CD4-positive, alpha-beta T cell treated with Interleukin-2 at 100 ng/mL for 4 hours (primary cell): ENCODE data around the gene CEBPG.

ENCODE experiments used
- DNase-seq: peaks from one replicate; pipeline ENCODE4 v3.0.0-alpha.2; 2020; ENCODE audit warnings: low spot score

CEBPG gene

GRCh38 chr19:33382006-33382405 is 8.5 kb downstream of the CEBPG start:
- DNase-seq: no peak

- no peak for DNase-seq
These were observed 9.5 kb downstream of the CEBPG start for GRCh38 chr19:33382982-33383381.

GRCh38 chr19:33383720-33384292 is 10.3 kb downstream of the CEBPG start:
- no peak for DNase-seq

GRCh38 chr19:33384983-33385382 is 11.5 kb downstream of the CEBPG start:
- no peak for DNase-seq

- no peak for DNase-seq
These were observed 12.4 kb downstream of the CEBPG start for GRCh38 chr19:33385956-33386355.

- DNase-seq: no peak
These were observed 12.9 kb downstream of the CEBPG start for GRCh38 chr19:33386361-33386858.

- no peak for DNase-seq
These were observed 14.1 kb downstream of the CEBPG start for GRCh38 chr19:33387351-33388230.

GRCh38 chr19:33388231-33388724 is 14.8 kb downstream of the CEBPG start:
- no peak for DNase-seq

- DNase-seq: no peak
These were observed 15.4 kb downstream of the CEBPG start for GRCh38 chr19:33388725-33389420.

- no peak for DNase-seq
These were observed 16.1 kb downstream of the CEBPG start for GRCh38 chr19:33389421-33390100.

GRCh38 chr19:33390101-33390907 is 16.8 kb downstream of the CEBPG start:
- no peak for DNase-seq

- no peak for DNase-seq
These were observed 17.6 kb downstream of the CEBPG start for GRCh38 chr19:33390908-33391630.

GRCh38 chr19:33391631-33392249 is 18.2 kb downstream of the CEBPG start:
- DNase-seq: no peak

GRCh38 chr19:33392341-33393285 is 19.1 kb downstream of the CEBPG start:
- no peak for DNase-seq

GRCh38 chr19:33393286-33394005 is 19.9 kb downstream of the CEBPG start:
- no peak for DNase-seq

- no peak for DNase-seq
These were observed 20.7 kb downstream of the CEBPG start for GRCh38 chr19:33394006-33394722.

- no peak for DNase-seq
These were observed 21.4 kb downstream of the CEBPG start for GRCh38 chr19:33394723-33395560.
